ENCODE data around the gene INIP. TPM values are rescaled to one million over a fixed set of nuclear protein-coding genes. Genes with fewer than 3 reads are reported as not detected.

The INIP gene
- total and polyA plus RNA-seq, 2 experiments from 2014 or later = 16.7 to 30.4 TPM

- TF ChIP-seq ZNF462 (CRISPR knock-in tag; IDR thresholded peaks at IDR 0.05) (no peak), EZH2phosphoT487 (IDR thresholded peaks at IDR 0.05; ENCODE audit: unreplicated experiment) (no peak)
These were observed 75.8 kb downstream of the INIP start (continued) for GRCh38 chr9:112642126-112642525.

GRCh38 chr9:112640311-112640710, 77.6 kb downstream of the INIP start:
- DNase-seq (ENCODE audit: low spot score) (no peak), ATAC-seq (no peak)
- Histone ChIP-seq H3K4me1 (ENCODE audit: insufficient read depth) (no peaks in the 10 kb centered on the region; the same call in 1 of the 2 replicates), H3K4me2 (no peak overlapping the region), H3K36me3 (ENCODE audit: insufficient read depth) (peaks cover 4% of the 10 kb centered on the region; the same call in 1 of the 2 replicates), H4K20me1 (replicated peaks; ENCODE audit: insufficient read depth) (no peaks in the 10 kb centered on the region; the same call in 1 of the 2 replicates), H3F3A (replicated peaks; ENCODE audit: low read depth) (no peaks in the 10 kb centered on the region), H3K9me2 (ENCODE audit: insufficient read depth) (no peaks in the 10 kb centered on the region), H3K27me3 (ENCODE audit: insufficient read depth) (no peaks in the 10 kb centered on the region), H2AFZ (no peak overlapping the region), H3K4me3 (no peak overlapping the region), H3K27ac (ENCODE audit: low read depth) (no peak overlapping the region), H3K79me2 (replicated peaks; ENCODE audit: insufficient read depth) (no peaks in the 10 kb centered on the region)
- H3K4me1 Mint-ChIP-seq = peaks cover 4% of the 10 kb centered on the region
- H3K27me3 Mint-ChIP-seq (ENCODE audit: insufficient read depth, low read depth, poor library complexity) = no peaks in the 10 kb centered on the region
- H3K4me3 Mint-ChIP-seq = no peak overlapping the region
- peaks cover 14% of the 10 kb centered on the region for H3K9me3 Mint-ChIP-seq
- no peak overlapping the region for H3K27ac Mint-ChIP-seq
- peaks cover 19% of the 10 kb centered on the region for H3K36me3 Mint-ChIP-seq (ENCODE audit: low read depth)
- TF ChIP-seq NANOG (IDR thresholded peaks at IDR 0.05; ENCODE audit: borderline replicate concordance) = no peak
- TF ChIP-seq REST (IDR thresholded peaks at IDR 0.05; ENCODE audit: unreplicated experiment) = no peak
- TF ChIP-seq POLR2AphosphoS5 (IDR thresholded peaks at IDR 0.05; ENCODE audit: low read depth) = no peak
- TF ChIP-seq CTCF (conservative IDR thresholded peaks at IDR 0.05; ENCODE audit: low read depth in 2 of 2) = no peak
- TF ChIP-seq EZH2 (IDR thresholded peaks at IDR 0.05; ENCODE audit: low read depth, unreplicated experiment) = no peak
- no peak for TF ChIP-seq ETS1 (IDR thresholded peaks at IDR 0.05)

Measured in GM23338 (cell line).